HepG2 (cell line): Measurements from ENCODE around the gene NFE2L2. TPM values are rescaled to one million over a fixed set of nuclear protein-coding genes. Genes with fewer than 3 reads are reported as not detected.

Experiments
- CEBPB ChIP-seq: IDR thresholded peaks from 2 replicates; pipeline ENCODE4 v1.6.1; 2011; ENCODE audit warnings: low read depth, low read length, improper control_type of control experiment, borderline replicate concordance
- FOXA1 ChIP-seq, 2 experiments: fragments of 450-650 bp in 1 of 2; sonication (generic) in 1 of 2; formaldehyde crosslinking in 1 of 2; IDR thresholded peaks; 2 replicates each; pipeline versions ENCODE4 v1.4.0 to v1.6.1; 2016 to 2020; ENCODE audit warnings: missing genetic modification reagents in 1 of 2
- HOXD1 ChIP-seq: sonication (generic); formaldehyde crosslinking; IDR thresholded peaks from 2 replicates; pipeline ENCODE4 v1.5.0; 2020; ENCODE audit warnings: missing genetic modification reagents
- KLF11 ChIP-seq: IDR thresholded peaks from 2 replicates; pipeline ENCODE4 v1.6.1; 2016; ENCODE audit warnings: missing compliant biosample characterization
- KLF15 ChIP-seq: sonication (generic); formaldehyde crosslinking; IDR thresholded peaks from 2 replicates; pipeline ENCODE4 v1.8.1; 2023; ENCODE audit warnings: borderline replicate concordance, mild to moderate bottlenecking, inconsistent platforms, missing genetic modification reagents, mixed read lengths
- MIER3 ChIP-seq: IDR thresholded peaks from 2 replicates; pipeline ENCODE4 v1.6.1; 2016; ENCODE audit warnings: missing compliant biosample characterization, borderline replicate concordance
- NR2F1 ChIP-seq, 2 experiments: fragments of 450-650 bp in 1 of 2; formaldehyde crosslinking in 1 of 2; IDR thresholded peaks; 2 replicates each; pipeline versions ENCODE4 v1.5.0 to v1.6.1; 2016 to 2020; ENCODE audit warnings: mild to moderate bottlenecking in 1 of 2, missing compliant biosample characterization in 1 of 2, missing genetic modification reagents in 1 of 2, moderate library complexity in 1 of 2
- PHF5A ChIP-seq: IDR thresholded peaks from one replicate; pipeline ENCODE4 v1.6.1; 2018; ENCODE audit warnings: low read depth, missing genetic modification reagents; ENCODE audit not compliant: unreplicated experiment
- SIX1 ChIP-seq: sonication (generic); formaldehyde crosslinking; IDR thresholded peaks from 2 replicates; pipeline ENCODE4 v1.4.0; 2020; ENCODE audit warnings: missing genetic modification reagents, borderline replicate concordance
- ZBTB8A ChIP-seq: sonication (generic); formaldehyde crosslinking; IDR thresholded peaks from 2 replicates; pipeline ENCODE4 v1.4.0; 2020; ENCODE audit warnings: mild to moderate bottlenecking, low read depth, missing genetic modification reagents, borderline replicate concordance
- ZNF335 ChIP-seq: sonication (generic); formaldehyde crosslinking; IDR thresholded peaks from 2 replicates; pipeline ENCODE4 v1.4.0; 2020; ENCODE audit warnings: missing genetic modification reagents
- ZNF546 ChIP-seq: sonication (generic); formaldehyde crosslinking; conservative IDR thresholded peaks from 2 replicates; pipeline ENCODE4 v1.8.1; 2023; ENCODE audit warnings: mild to moderate bottlenecking, missing genetic modification reagents
- ZNF629 ChIP-seq: sonication (generic); formaldehyde crosslinking; conservative IDR thresholded peaks from 2 replicates; pipeline ENCODE4 v1.5.0; 2020; ENCODE audit warnings: missing genetic modification reagents
- ZNF747 ChIP-seq: sonication (generic); formaldehyde crosslinking; IDR thresholded peaks from 2 replicates; pipeline ENCODE4 v1.8.1; 2023; ENCODE audit warnings: missing genetic modification reagents, mild to moderate bottlenecking, borderline replicate concordance
- ZNF773 ChIP-seq: sonication (generic); formaldehyde crosslinking; IDR thresholded peaks from 2 replicates; pipeline ENCODE4 v1.4.0; 2020; ENCODE audit warnings: missing genetic modification reagents, borderline replicate concordance
- ZSCAN31 ChIP-seq: sonication (generic); formaldehyde crosslinking; IDR thresholded peaks from 2 replicates; pipeline ENCODE4 v1.5.0; 2020; ENCODE audit warnings: low read depth, mild to moderate bottlenecking, missing genetic modification reagents
- polyA plus RNA-seq, 8 experiments: library from polyadenylated mRNA; depleted of rRNA in 3 of 8; stranded (reverse) in 7 of 8; unstranded in 1 of 8; fragments of >200 nt; fragmentation: Illumina TruSeq in 4 of 8; extraction: Trizol in 4 of 8; gene quantifications; 2 replicates each; pipeline versions ENCODE4 v1.2.1 to v1.2.3, GENCODE V29; 2011 to 2016; ENCODE audit warnings: low read depth in 4 of 8, missing spikeins in 1 of 8, mixed read lengths in 1 of 8; ENCODE audit not compliant: insufficient read depth in 1 of 8
- total RNA-seq, 5 experiments: library from RNA; depleted of rRNA; stranded (reverse); fragments of >200 nt; fragmentation: Illumina TruSeq; extraction: Trizol; gene quantifications; 2 replicates each; pipeline ENCODE4 v1.2.3, GENCODE V29; 2016; ENCODE audit warnings: low read depth in 1 of 5
- TF ChIP-seq, protein P1 (sequence below): sonication (generic); formaldehyde crosslinking; IDR thresholded peaks from 2 replicates; pipeline ENCODE4 v1.5.0; 2020; ENCODE audit warnings: missing genetic modification reagents
- TF ChIP-seq, protein P2 (sequence below): sonication (generic); formaldehyde crosslinking; conservative IDR thresholded peaks from 2 replicates; pipeline ENCODE4 v1.8.0; 2022; ENCODE audit warnings: mild to moderate bottlenecking, moderate library complexity, missing genetic modification reagents
- TF ChIP-seq, protein P3 (sequence below): IDR thresholded peaks from 2 replicates; pipeline ENCODE4 v1.6.1; 2016; ENCODE audit warnings: missing biosample characterization, missing genetic modification reagents, low read depth
- TF ChIP-seq, protein P4 (sequence below): sonication (generic); formaldehyde crosslinking; IDR thresholded peaks from 2 replicates; pipeline ENCODE4 v1.5.1; 2020; ENCODE audit warnings: mild to moderate bottlenecking, missing genetic modification reagents, borderline replicate concordance
- TF ChIP-seq, protein P5 (sequence below): sonication (generic); formaldehyde crosslinking; IDR thresholded peaks from 2 replicates; pipeline ENCODE4 v1.4.0; 2020; ENCODE audit warnings: low read depth, mild to moderate bottlenecking, missing genetic modification reagents

Gene NFE2L2
- total and polyA plus RNA-seq, 2 of the 13 experiments (the other 11 are each of a cell fraction or from before 2014, with no cell fraction given) = 84.6 to 215 TPM

DNA sequence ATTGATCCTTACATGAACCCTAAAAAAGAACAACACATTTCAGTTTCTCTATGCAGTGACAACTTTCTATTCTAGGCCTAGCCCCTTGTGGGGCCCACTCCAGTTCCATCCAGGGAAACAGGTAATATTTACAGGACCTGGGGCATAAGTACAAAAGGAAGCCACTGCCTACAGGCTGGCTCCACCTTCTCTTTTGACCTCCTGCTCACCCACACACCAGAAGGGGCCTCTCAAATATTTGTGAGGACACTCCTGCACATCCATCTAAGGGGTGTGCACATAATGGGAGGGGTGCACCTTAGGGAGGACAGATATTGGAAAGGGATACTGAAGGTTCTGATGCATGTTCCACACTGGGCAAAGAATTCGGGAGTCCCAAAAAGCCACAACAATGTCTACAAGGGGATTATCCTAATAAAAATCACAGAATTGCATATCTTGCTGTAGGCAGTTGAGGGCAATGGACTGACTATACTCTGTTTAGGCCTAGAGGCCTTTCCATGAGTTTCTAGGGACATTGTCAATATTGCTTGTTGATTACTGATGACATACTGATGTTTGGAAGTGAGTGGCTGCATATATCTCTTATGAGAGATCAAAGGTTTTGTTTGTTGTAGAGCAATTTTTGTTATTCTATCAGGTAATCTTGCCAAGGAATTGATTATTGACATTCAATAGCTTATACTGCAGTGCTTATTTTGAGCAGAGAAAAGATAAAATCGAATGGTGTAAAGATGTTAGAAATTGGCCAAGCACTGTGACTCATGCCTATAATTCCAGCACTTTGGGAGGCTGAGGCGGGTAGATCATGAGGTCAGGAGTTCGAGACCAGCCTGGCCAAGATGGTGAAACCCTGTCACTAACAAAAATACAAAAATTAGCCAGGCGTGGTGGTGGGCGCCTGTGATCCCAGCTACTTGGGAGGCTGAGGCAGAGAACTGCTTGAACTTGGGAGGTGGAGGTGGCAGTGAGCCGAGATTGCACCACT lies 75.8 kb downstream of the NFE2L2 start (continued):
- TF ChIP-seq PHF5A (CRISPR knock-in tag) (peak; percentile 29), CEBPB (no peak; the same call in 1 of the 2 replicates), ZNF335 (peak; percentile 55; the same call in 1 of the 2 replicates), KLF15 (CRISPR knock-in tag) (no peak), ZNF747 (peak; percentile 55; the same call in 1 of the 2 replicates), ZNF546 (no peak), HOXD1 (no peak), NR2F1 (CRISPR knock-in tag; IDR thresholded peaks at IDR 0.05) (peak in 1 of 2 experiments; percentile 62; a peak in 2 of 4 replicates), SIX1 (peak; percentile 92), ZNF629 (CRISPR knock-in tag) (no peak; the same call in 1 of the 2 replicates), FOXA1 (IDR thresholded peaks at IDR 0.05) (peak; percentile 86), FOXA1 (CRISPR knock-in tag; IDR thresholded peaks at IDR 0.05) (peak; percentile 81; the same call in 1 of the 2 replicates), KLF11 (CRISPR knock-in tag) (peak; percentile 11; the same call in 1 of the 2 replicates), ZSCAN31 (CRISPR knock-in tag) (peak; percentile 77; the same call in 1 of the 2 replicates), MIER3 (CRISPR knock-in tag) (peak; percentile 62; the same call in 1 of the 2 replicates), ZNF773 (CRISPR knock-in tag) (no peak), ZBTB8A (CRISPR knock-in tag) (no peak)
- TF ChIP-seq, protein P1, sequence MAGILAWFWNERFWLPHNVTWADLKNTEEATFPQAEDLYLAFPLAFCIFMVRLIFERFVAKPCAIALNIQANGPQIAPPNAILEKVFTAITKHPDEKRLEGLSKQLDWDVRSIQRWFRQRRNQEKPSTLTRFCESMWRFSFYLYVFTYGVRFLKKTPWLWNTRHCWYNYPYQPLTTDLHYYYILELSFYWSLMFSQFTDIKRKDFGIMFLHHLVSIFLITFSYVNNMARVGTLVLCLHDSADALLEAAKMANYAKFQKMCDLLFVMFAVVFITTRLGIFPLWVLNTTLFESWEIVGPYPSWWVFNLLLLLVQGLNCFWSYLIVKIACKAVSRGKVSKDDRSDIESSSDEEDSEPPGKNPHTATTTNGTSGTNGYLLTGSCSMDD (CRISPR knock-in tag) = no peak
- TF ChIP-seq, protein P2, sequence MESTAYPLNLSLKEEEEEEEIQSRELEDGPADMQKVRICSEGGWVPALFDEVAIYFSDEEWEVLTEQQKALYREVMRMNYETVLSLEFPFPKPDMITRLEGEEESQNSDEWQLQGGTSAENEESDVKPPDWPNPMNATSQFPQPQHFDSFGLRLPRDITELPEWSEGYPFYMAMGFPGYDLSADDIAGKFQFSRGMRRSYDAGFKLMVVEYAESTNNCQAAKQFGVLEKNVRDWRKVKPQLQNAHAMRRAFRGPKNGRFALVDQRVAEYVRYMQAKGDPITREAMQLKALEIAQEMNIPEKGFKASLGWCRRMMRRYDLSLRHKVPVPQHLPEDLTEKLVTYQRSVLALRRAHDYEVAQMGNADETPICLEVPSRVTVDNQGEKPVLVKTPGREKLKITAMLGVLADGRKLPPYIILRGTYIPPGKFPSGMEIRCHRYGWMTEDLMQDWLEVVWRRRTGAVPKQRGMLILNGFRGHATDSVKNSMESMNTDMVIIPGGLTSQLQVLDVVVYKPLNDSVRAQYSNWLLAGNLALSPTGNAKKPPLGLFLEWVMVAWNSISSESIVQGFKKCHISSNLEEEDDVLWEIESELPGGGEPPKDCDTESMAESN (CRISPR knock-in tag) = peak; percentile 73
- TF ChIP-seq, protein P3, sequence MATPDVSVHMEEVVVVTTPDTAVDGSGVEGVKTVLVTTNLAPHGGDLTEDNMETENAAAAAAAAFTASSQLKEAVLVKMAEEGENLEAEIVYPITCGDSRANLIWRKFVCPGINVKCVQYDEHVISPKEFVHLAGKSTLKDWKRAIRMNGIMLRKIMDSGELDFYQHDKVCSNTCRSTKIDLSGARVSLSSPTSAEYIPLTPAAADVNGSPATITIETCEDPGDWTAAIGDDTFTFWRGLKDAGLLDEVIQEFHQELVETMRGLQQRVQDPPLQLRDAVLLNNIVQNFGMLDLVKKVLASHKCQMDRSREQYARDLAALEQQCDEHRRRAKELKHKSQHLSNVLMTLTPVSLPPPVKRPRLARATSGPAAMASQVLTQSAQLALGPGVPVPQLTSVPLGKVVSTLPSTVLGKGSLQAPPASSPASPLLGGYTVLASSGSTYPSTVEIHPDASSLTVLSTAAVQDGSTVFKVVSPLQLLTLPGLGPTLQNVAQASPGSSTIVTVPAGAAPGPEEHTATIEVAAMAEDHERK (CRISPR knock-in tag) = no peak
- TF ChIP-seq, protein P4, sequence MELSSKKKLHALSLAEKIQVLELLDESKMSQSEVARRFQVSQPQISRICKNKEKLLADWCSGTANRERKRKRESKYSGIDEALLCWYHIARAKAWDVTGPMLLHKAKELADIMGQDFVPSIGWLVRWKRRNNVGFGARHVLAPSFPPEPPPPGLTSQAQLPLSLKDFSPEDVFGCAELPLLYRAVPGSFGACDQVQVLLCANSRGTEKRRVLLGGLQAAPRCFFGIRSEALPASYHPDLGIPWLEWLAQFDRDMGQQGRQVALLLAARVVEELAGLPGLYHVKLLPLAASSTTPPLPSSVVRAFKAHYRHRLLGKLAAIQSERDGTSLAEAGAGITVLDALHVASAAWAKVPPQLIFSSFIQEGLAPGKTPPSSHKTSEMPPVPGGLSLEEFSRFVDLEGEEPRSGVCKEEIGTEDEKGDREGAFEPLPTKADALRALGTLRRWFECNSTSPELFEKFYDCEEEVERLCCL = no peak
- TF ChIP-seq, protein P5, sequence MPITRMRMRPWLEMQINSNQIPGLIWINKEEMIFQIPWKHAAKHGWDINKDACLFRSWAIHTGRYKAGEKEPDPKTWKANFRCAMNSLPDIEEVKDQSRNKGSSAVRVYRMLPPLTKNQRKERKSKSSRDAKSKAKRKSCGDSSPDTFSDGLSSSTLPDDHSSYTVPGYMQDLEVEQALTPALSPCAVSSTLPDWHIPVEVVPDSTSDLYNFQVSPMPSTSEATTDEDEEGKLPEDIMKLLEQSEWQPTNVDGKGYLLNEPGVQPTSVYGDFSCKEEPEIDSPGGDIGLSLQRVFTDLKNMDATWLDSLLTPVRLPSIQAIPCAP (CRISPR knock-in tag) = no peak
